HT1080 (cell line): Measurements from ENCODE around the gene POLR1B. TPM values are rescaled to one million over a fixed set of nuclear protein-coding genes. Genes with fewer than 3 reads are reported as not detected.

Experiments
- small RNA-seq: library from RNA; depleted of rRNA; stranded (forward); fragments of <200 nt; gene quantifications from one replicate; pipeline ENCODE3, GENCODE V24; 2014
- total RNA-seq: library from RNA; depleted of rRNA; stranded (reverse); fragments of >200 nt; shearing (Covaris generic); gene quantifications from 2 replicates; pipeline ENCODE4 v1.2.3, GENCODE V29; 2014; rRNA removed

Gene POLR1B
- total RNA-seq, 1 experiment from 2014 or later: 84.0 TPM

Small RNAs within 50 kb of the gene (small RNA-seq; reads per million reads assigned to genes)
- not detected for gene RF00019

Other genes starting within 250 kb of the POLR1B start
- 2.7 and 3.3 TPM in 2 replicates for gene RGPD8, start 108.8 kb upstream of the POLR1B start, total RNA-seq
- 48.5 and 50.1 TPM in 2 replicates for gene TTL, start 60.3 kb upstream of the POLR1B start, total RNA-seq
- 52.5 and 56.4 TPM in 2 replicates for gene CHCHD5, start 42.1 kb downstream of the POLR1B start, total RNA-seq
- 225 and 403 TPM in 2 replicates for gene SLC20A1, start 103.5 kb downstream of the POLR1B start, total RNA-seq
- gene NT5DC4, start 178.6 kb downstream of the POLR1B start, total RNA-seq: not detected in 2 replicates
- gene CKAP2L, start 222.1 kb downstream of the POLR1B start, total RNA-seq: 21.1 and 33.7 TPM in 2 replicates
- gene IL1A, start 242.0 kb downstream of the POLR1B start, total RNA-seq: 0.85 and 1.1 TPM in 2 replicates